ENCODE data around the gene PUDP.

PUDP gene

DNA sequence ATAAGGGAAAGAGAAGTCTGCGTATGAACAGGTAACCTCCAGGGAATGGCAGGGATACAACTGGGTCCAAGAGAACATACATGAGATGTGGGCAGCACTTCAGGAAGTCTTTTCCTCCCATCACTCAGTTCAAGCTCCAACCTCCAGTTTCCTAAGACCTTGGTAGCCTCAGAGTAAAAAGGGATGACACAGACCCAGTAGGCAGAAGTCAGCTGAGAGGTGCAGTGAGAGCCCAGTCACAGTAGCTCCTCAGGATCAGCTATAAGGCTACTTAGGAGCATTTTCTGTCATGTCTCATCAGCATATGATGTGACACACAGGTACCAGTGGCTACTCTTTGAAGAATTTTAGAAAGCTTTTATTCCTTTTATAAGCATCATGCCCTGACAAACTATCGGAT is 13.0 kb downstream of the PUDP start:
- Histone ChIP-seq H2AFZ (no peak overlapping the region), H3K9ac (no peak overlapping the region), H3K27me3 (ENCODE audit: control insufficient read depth, insufficient read depth, low read length) (no peaks in the 10 kb centered on the region), H3K4me3 (ENCODE audit: low read depth, low read length) (no peak overlapping the region), H3K9me3 (ENCODE audit: control insufficient read depth, low read length) (no peaks in the 10 kb centered on the region), H3K4me2 (ENCODE audit: low read length) (no peak overlapping the region), H3K79me2 (no peaks in the 10 kb centered on the region), H3K27ac (no peak overlapping the region), H3K4me1 (no peaks in the 10 kb centered on the region), H3K36me3 (ENCODE audit: control insufficient read depth, insufficient read depth, low read length) (no peaks in the 10 kb centered on the region)
- TF ChIP-seq, protein P1, sequence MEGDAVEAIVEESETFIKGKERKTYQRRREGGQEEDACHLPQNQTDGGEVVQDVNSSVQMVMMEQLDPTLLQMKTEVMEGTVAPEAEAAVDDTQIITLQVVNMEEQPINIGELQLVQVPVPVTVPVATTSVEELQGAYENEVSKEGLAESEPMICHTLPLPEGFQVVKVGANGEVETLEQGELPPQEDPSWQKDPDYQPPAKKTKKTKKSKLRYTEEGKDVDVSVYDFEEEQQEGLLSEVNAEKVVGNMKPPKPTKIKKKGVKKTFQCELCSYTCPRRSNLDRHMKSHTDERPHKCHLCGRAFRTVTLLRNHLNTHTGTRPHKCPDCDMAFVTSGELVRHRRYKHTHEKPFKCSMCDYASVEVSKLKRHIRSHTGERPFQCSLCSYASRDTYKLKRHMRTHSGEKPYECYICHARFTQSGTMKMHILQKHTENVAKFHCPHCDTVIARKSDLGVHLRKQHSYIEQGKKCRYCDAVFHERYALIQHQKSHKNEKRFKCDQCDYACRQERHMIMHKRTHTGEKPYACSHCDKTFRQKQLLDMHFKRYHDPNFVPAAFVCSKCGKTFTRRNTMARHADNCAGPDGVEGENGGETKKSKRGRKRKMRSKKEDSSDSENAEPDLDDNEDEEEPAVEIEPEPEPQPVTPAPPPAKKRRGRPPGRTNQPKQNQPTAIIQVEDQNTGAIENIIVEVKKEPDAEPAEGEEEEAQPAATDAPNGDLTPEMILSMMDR (IDR thresholded peaks at IDR 0.05) = no peak

DNA sequence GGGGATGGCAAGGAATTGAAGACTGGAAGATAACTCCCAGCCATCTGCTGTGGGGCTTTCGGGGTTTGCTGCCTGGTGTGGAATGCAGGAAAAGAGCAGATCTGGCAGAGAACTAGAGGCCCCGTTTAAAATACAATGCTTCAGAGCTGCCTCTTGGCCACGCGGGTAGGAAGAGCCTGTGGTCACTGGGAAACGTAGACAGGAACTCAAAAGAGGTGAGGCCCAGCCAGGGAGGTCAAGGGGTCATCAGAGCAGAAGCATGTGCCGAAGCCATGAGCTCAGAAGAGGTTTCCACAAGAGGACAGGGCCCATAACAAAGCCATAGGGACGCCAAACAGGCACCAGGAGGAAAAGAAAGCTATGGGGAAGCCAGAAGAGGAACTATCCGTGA is 14.9 kb downstream of the PUDP start:
- H3K36me3 ChIP-seq (ENCODE audit: control insufficient read depth, insufficient read depth, low read length) = no peaks in the 10 kb centered on the region
- no peaks in the 10 kb centered on the region for H3K4me1 ChIP-seq
- TF ChIP-seq, protein P1 (IDR thresholded peaks at IDR 0.05) = no peak
- H3K9ac ChIP-seq = no peak overlapping the region
- no peak overlapping the region for H3K4me2 ChIP-seq (ENCODE audit: low read length)
- no peak overlapping the region for H3K4me3 ChIP-seq (ENCODE audit: low read depth, low read length)
- H3K27me3 ChIP-seq (ENCODE audit: control insufficient read depth, insufficient read depth, low read length) = no peaks in the 10 kb centered on the region
- no peak overlapping the region for H2AFZ ChIP-seq
- no peak overlapping the region for H3K27ac ChIP-seq
- no peaks in the 10 kb centered on the region for H3K9me3 ChIP-seq (ENCODE audit: control insufficient read depth, low read length)
- no peaks in the 10 kb centered on the region for H3K79me2 ChIP-seq

DNA sequence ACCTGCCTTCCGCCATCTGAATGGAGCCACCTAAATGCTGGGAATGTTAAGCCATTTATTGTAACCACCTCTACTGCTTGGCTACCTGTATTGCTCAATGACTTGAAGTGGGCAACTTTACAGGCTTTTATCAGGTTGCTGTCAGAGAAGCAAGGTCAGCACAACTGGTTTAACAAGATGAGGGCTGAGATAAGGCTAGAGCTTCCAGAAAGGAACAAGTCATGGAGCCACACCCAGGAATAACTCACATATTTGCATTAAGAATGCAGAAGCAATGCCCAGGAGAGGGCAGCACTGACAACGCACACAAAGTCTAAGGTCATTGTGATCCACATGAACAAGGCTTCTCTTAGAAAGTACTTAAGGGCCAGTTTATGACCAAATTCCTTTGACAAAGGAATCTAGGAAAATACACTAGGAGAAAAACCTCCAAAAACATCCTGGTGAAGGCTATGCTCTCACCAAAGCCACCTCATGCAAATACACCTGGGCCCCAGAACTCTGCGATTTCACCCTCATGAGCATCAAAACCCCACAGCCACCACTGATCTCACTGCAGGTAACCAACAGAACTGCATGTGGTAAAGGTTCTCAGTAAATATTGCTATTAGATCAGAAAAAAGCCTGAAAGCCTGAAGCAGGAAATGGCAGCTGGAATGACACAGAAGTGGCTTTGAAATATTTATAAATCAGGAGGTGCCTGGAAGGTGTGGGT is 15.5 kb downstream of the PUDP start:
- no peaks in the 10 kb centered on the region for H3K79me2 ChIP-seq
- H3K4me2 ChIP-seq (ENCODE audit: low read length) = no peak overlapping the region
- H3K27ac ChIP-seq = no peak overlapping the region
- no peak overlapping the region for H3K4me3 ChIP-seq (ENCODE audit: low read depth, low read length)
- H3K4me1 ChIP-seq = no peaks in the 10 kb centered on the region
- no peaks in the 10 kb centered on the region for H3K36me3 ChIP-seq (ENCODE audit: control insufficient read depth, insufficient read depth, low read length)
- H3K9me3 ChIP-seq (ENCODE audit: control insufficient read depth, low read length) = no peaks in the 10 kb centered on the region
- TF ChIP-seq, protein P1 (IDR thresholded peaks at IDR 0.05) = peak; percentile 48
- no peak overlapping the region for H3K9ac ChIP-seq
- no peaks in the 10 kb centered on the region for H3K27me3 ChIP-seq (ENCODE audit: control insufficient read depth, insufficient read depth, low read length)
- no peak overlapping the region for H2AFZ ChIP-seq

DNA sequence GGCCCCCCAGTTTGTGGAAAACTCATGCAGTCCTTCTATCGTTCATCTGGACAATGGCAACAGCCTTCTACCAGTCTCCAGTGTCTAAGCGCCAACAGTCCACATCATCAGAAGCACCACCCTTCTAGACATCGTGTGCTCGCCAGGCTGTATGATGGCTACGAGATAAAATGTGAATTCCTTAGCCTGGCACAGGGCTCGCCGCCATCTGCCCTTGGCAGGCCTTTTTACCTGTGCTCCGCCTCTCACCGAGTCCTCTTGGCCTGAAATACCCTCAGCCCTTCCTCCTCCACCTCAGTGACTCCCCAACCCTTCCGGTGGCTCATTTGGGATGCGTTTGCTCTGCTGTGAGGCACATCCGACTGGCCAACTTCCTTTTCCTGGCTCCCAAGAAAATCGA is 16.3 kb downstream of the PUDP start:
- Histone ChIP-seq H3K9ac (no peak overlapping the region), H2AFZ (no peak overlapping the region), H3K36me3 (ENCODE audit: control insufficient read depth, insufficient read depth, low read length) (no peaks in the 10 kb centered on the region), H3K4me3 (ENCODE audit: low read depth, low read length) (no peak overlapping the region), H3K4me2 (ENCODE audit: low read length) (no peak overlapping the region), H3K27ac (no peak overlapping the region), H3K27me3 (ENCODE audit: control insufficient read depth, insufficient read depth, low read length) (no peaks in the 10 kb centered on the region), H3K9me3 (ENCODE audit: control insufficient read depth, low read length) (no peaks in the 10 kb centered on the region), H3K79me2 (no peaks in the 10 kb centered on the region), H3K4me1 (no peaks in the 10 kb centered on the region)
- TF ChIP-seq, protein P1 (IDR thresholded peaks at IDR 0.05) = no peak

DNA sequence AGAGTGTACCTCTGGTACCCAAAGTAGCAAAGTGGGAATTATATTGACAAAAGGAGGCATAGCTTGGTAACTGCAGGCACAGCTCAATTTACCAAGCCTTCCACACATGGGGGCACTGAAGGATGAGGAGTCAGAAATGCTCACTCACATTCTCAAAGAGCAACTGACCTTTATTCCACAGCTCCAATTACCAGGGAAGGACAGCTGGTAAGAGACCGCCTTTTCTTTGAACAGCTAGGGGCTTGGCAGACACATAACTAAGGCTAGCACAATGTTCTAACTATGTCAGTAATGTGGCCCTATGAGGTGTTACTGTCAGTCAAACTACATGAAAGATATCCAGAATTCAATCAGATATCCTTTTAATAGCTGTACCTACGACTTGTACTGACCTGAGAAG is 20.9 kb downstream of the PUDP start:
- Histone ChIP-seq H3K9me3 (ENCODE audit: control insufficient read depth, low read length) (no peaks in the 10 kb centered on the region), H3K27me3 (ENCODE audit: control insufficient read depth, insufficient read depth, low read length) (no peaks in the 10 kb centered on the region), H3K4me1 (no peaks in the 10 kb centered on the region), H3K4me2 (ENCODE audit: low read length) (no peak overlapping the region), H3K36me3 (ENCODE audit: control insufficient read depth, insufficient read depth, low read length) (no peaks in the 10 kb centered on the region), H3K27ac (no peak overlapping the region), H3K79me2 (peaks cover 3% of the 10 kb centered on the region), H3K4me3 (ENCODE audit: low read depth, low read length) (no peak overlapping the region), H2AFZ (no peak overlapping the region), H3K9ac (no peak overlapping the region)
- TF ChIP-seq, protein P1 (IDR thresholded peaks at IDR 0.05) = no peak
